Measurements from ENCODE around the gene ARL15.

DNA sequence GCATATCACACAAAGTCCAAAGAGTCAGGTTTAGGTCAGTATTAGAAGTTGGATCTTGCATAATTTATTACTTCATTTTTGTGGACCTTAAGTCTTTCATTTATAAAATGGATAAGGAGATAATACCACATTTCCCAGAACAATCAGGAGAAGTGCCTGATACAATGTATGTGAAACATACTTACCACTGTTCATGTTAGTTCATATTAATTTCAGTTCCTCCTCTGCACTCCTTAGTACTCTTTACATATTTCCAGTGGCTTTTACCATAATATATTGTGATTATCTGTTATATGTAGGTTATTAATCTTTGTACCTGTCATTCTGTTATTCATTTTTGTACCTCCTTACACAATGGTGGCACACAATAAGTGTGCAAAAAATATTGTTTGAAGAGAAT lies 214.4 kb downstream of the ARL15 start:
- TF ChIP-seq CTCF (IDR thresholded peaks at IDR 0.05), result no peak
- no peak for TF ChIP-seq POLR2A (IDR thresholded peaks at IDR 0.05)
